ENCODE results near the gene SSPN. TPM values are rescaled to one million over a fixed set of nuclear protein-coding genes. Genes with fewer than 3 reads are reported as not detected.

The SSPN gene
- polyA plus RNA-seq, 1 donor from 2014 or later, result 149 TPM

DNA sequence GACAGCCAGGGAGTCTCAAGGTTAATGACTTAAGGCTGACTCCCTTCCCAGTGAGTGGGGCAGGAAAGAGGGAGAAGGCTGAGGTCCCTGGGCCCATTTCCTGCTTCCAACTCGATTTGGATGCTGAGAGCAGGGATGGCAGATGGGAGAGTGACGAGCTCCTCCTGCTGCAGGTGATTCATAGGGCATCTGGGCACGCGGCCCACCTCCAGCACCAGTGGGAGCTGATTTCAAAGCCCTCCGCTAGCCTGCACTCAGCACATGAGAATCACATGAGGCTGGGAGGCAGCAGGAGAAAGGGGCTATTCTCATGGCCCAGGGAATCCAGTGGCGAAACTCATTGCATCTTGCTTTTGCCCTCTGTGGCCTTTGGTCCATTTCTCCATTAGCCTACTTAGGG lies 90.8 kb downstream of the SSPN start:
- Mint-ChIP-seq H3K4me3 (no peak overlapping the region), H3K36me3 (peaks cover under 1% of the 10 kb centered on the region), H3K27me3 (no peaks in the 10 kb centered on the region), H3K27ac (no peak overlapping the region), H3K4me1 (peaks cover 0 to 10% (median 8%) of the 10 kb centered on the region in 3 donors), H3K9me3 (no peaks in the 10 kb centered on the region)

DNA sequence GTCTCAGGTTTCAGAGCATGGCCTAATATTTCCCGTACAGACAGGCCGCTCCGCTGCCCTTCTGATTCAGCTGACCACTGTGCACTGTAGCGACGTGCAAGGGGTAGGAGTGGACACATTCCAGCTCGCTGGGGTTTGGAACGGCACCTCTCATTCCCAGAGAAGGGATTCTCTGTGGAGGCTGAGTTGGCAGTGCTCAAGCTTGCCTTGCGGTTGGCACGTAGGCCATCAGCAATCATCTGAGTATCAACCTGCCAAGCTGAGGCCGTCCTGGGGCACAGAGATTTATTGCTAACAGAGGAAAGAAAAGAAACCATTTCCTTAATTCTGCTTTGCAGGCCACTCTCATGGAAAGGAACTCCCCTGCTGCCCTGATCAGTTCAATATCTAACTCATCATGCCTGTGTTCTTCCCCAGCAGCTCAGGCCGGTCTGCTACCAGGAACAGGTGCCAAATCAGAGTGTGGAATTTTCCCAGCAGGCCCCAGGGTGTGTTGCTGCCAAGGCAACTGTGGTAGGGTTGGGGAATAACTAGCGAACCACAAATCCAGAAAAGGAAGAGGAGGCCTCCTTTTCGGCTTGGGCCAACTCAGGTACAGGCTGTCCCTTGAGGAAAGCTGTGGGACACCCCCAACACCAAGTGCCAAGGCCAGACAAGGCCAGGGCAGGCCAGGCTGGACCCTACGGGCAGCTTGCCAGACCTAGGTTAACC lies 92.5 kb downstream of the SSPN start:
- H3K4me3 Mint-ChIP-seq, result no peak overlapping the region
- no peak overlapping the region for H3K27ac Mint-ChIP-seq
- H3K36me3 Mint-ChIP-seq, result peaks cover 3% of the 10 kb centered on the region

DNA sequence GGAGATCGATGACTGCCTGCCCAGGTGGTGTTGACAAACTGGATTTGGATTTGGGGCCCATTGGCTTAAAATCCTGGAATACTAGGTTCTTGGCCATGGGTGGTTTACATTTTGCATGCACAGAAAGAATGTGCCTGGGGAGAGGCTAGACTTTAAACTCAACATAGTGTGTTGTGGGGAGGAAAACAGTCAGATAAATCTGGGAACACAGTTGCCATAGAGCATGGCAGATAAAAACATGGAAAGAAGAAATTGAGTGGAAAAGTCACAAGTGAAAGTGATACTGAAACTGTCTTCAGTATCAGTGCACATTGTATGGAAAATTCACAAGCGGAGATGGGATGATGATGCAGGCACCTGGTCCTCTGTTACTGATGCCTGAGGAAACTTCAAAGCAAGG lies 95.2 kb downstream of the SSPN start:
- no peak overlapping the region for H3K4me3 Mint-ChIP-seq
- peaks cover 0 to 4% (median 2%) of the 10 kb centered on the region in 3 donors for H3K4me1 Mint-ChIP-seq
- no peaks in the 10 kb centered on the region for H3K9me3 Mint-ChIP-seq
- peaks cover 3% of the 10 kb centered on the region for H3K36me3 Mint-ChIP-seq
- peak overlapping the region in 1 of 3 donors; percentile 54 for H3K27ac Mint-ChIP-seq
- no peaks in the 10 kb centered on the region for H3K27me3 Mint-ChIP-seq

More for the DNA sequence above, 92.5 kb downstream of the SSPN start:
- H3K4me1 Mint-ChIP-seq, result peaks cover 0 to 5% (median 5%) of the 10 kb centered on the region in 3 donors
- H3K9me3 Mint-ChIP-seq, result no peaks in the 10 kb centered on the region
- H3K27me3 Mint-ChIP-seq, result no peaks in the 10 kb centered on the region

DNA sequence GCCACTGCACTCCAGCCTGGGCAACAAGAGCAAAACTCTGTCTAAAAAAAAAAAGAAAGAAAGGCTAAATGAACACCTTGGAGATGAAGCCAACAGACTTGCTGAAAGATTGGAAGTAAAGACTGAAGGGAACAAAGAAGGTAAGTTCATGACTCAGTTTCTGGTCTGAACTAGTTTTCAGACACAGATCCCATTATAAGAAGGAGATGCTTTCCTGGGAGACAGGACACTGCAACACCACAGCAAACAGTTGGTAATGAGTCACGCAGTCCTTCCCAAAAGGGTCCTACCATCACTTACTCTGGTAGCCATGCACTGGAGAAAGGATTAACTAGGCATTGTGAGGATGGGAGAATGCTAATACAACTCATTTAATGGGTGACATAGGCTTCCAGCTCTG lies 97.2 kb downstream of the SSPN start:
- no peaks in the 10 kb centered on the region for H3K27me3 Mint-ChIP-seq
- H3K36me3 Mint-ChIP-seq, result peaks cover 3% of the 10 kb centered on the region
- H3K4me3 Mint-ChIP-seq, result no peak overlapping the region
- no peak overlapping the region for H3K27ac Mint-ChIP-seq
- H3K9me3 Mint-ChIP-seq, result no peaks in the 10 kb centered on the region
- H3K4me1 Mint-ChIP-seq, result peaks cover 0 to 2% (median 0%) of the 10 kb centered on the region in 3 donors

DNA sequence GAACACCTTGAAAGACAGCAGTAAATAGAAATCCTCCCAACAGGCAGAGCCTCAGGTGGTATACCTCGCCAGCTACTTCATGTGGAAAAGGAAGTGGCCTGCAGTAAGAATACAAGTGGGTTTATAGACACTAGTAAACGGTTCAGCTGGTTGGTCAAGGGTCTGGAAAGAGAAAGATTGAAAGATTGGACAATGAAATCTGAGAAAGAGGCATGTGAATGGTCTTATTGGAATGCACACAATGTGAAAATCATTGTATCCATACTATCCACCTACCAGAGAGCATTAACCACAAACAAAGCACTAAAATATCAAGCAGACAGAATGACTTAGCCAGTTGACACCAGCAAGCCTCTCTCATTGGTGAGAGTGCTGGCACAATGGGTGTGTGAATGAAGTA lies 98.2 kb downstream of the SSPN start:
- H3K4me1 Mint-ChIP-seq, result peaks cover 8 to 10% (median 8%) of the 10 kb centered on the region in 3 donors
- H3K9me3 Mint-ChIP-seq, result no peaks in the 10 kb centered on the region
- H3K4me3 Mint-ChIP-seq, result no peak overlapping the region
- H3K27me3 Mint-ChIP-seq, result no peaks in the 10 kb centered on the region
- peaks cover 3% of the 10 kb centered on the region for H3K36me3 Mint-ChIP-seq
- H3K27ac Mint-ChIP-seq, result no peak overlapping the region

DNA sequence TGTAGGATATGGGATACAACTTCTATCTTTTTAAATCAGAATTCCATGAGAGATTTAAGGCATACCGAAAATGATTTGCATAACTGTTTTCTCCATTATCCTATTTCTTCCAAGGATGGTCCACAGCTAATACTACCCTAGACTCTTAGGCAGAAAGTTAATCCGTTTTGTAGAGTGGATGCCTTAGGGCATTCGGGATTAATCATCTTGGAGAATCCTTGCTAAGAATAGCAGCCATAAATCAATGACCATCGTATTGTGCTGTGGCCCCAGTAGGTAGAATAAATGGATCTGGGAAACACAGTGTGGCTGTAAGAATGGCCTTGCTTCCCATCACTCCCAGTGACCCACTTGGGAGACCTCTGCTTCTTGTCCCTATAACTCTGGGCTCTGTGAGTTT lies 99.6 kb downstream of the SSPN start:
- no peaks in the 10 kb centered on the region for H3K9me3 Mint-ChIP-seq
- H3K4me1 Mint-ChIP-seq, result peaks cover 21 to 23% (median 22%) of the 10 kb centered on the region in 3 donors

DNA sequence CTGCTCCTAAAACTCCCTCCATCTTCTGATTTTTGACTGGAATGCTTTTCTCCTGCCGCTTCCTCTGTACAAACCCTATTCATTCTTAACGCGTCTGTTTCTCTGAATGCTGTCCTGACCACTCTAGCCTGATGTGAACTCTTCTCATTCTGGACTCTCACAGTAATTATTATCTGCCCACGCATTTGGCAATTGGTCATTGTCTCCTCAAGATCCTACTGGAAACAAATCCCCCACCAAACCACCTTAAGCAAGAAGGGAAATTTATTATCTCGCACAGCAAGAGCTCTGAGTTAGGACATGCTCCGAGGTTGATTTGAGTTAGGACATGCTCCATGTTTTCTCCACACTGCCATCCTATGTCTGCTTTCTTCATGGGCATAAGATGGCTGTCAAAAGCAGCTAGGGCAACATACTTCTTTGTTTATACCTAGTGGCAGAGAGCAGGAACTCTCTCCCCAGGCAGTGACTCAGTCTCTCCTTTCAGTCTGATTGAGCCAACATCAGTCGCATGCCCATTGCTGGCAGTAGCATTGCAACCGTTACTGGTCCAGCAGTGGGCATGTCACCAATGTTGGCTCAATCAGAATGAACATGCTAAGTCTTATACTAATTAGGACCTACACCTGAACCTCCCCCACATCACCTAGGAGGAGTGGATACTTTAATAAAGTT lies 102.2 kb downstream of the SSPN start:
- H3K36me3 Mint-ChIP-seq, result peaks cover 2% of the 10 kb centered on the region
- no peaks in the 10 kb centered on the region for H3K9me3 Mint-ChIP-seq
- H3K27ac Mint-ChIP-seq, result peak overlapping the region in 1 of 3 donors; percentile 34
- H3K4me1 Mint-ChIP-seq, result peaks cover 28 to 29% (median 28%) of the 10 kb centered on the region in 3 donors
- H3K27me3 Mint-ChIP-seq, result no peaks in the 10 kb centered on the region
- H3K4me3 Mint-ChIP-seq, result no peak overlapping the region

More for the DNA sequence above, 99.6 kb downstream of the SSPN start:
- H3K4me3 Mint-ChIP-seq, result no peak overlapping the region
- H3K27ac Mint-ChIP-seq, result no peak overlapping the region
- peaks cover 3% of the 10 kb centered on the region for H3K36me3 Mint-ChIP-seq
- H3K27me3 Mint-ChIP-seq, result no peaks in the 10 kb centered on the region

DNA sequence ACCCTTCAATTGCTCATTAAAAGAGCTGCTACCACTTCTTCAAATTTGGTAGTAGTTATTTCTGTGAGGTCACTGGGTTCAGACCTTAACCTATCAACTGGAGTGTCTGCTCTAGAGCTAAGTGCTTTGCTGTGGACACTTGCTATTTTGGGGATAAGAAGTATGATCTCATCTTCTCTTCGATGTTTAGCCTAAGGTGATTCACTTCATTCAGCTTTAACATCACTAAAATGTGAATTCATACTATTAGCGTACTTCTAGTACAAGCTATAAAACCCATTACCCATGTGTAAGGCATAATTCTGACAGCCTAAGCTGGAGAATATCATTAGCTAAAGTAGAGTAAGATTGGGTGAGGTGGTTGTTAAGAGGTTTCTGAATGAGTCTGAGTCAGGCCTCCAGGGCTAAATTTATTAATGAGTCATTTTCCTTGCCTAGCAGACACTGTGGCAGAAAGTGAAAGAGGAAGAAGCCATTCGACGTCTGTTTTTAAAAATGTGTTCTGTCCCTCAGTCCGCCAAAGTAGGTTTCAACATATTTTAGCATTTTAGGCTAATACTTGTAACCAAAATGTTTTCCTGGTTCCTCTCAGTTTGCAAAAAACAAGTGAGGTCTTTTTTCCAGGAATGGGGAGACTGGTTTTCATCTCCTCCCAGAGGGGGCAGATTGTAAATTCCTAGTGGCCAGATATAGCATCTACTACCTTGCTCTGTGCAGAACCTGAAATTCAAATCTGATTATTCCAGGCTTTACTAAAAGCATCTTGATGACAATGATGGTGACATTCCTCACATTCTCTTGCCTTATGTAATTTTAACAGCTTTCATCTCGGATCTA lies 103.6 kb downstream of the SSPN start:
- Mint-ChIP-seq H3K27ac (peak overlapping the region; percentile 10 to 68 (median 40)), H3K27me3 (no peaks in the 10 kb centered on the region), H3K4me1 (peaks cover 28 to 29% (median 28%) of the 10 kb centered on the region in 3 donors), H3K4me3 (peak overlapping the region in 3 of 4 donors; percentile 44 to 67 (median 63)), H3K36me3 (peaks cover 3% of the 10 kb centered on the region), H3K9me3 (no peaks in the 10 kb centered on the region)

DNA sequence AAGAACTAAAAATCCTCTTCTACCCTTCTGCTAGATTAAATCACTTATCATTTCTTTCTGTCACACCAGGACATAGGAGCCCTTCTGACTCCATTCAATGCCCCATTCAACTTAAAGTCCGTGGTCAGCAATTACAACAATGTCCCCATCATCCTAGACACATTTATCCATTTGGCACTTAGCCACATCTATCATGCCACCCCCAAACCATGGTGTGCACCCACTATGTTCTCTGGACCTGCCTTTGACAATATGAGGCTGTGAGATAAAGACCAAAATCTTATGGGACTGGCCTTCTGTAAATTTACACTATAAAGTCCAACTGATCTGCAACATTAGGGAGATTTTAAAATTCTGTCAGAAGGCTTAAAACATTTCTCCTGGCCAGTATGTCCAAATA lies 104.4 kb downstream of the SSPN start:
- H3K36me3 Mint-ChIP-seq, result peaks cover 3% of the 10 kb centered on the region
- no peaks in the 10 kb centered on the region for H3K9me3 Mint-ChIP-seq
- H3K4me1 Mint-ChIP-seq, result peaks cover 28 to 29% (median 28%) of the 10 kb centered on the region in 3 donors
- peak overlapping the region in 2 of 4 donors; percentile 1 to 30 for H3K4me3 Mint-ChIP-seq
- no peaks in the 10 kb centered on the region for H3K27me3 Mint-ChIP-seq
- peak overlapping the region in 2 of 3 donors; percentile 10 to 40 for H3K27ac Mint-ChIP-seq

Other genes starting within 250 kb of the SSPN start
- not detected for gene RASSF8, start 236.9 kb upstream of the SSPN start, polyA plus RNA-seq
- 19.0 TPM for gene BHLHE41, start 70.5 kb upstream of the SSPN start, polyA plus RNA-seq

Measured in IgD-negative memory B cell (primary cell).